Suprapubic skin (tissue), 4 donors: ENCODE data around the gene RHOD.

Source experiments
- CTCF ChIP-seq, 2 donors: fragments of 200-600 bp in 1 of 2; fragments of 450-650 bp in 1 of 2; sonication (generic) in 1 of 2; IDR thresholded peaks; one replicate each; pipeline ENCODE4 v1.5.1; 2016 to 2019; ENCODE audit warnings: antibody characterized with exemption in 2 of 2, mild to moderate bottlenecking in 1 of 2, moderate library complexity in 1 of 2
- POLR2A ChIP-seq, 2 donors: fragments of 450-650 bp; IDR thresholded peaks; one replicate each; pipeline ENCODE4 v1.6.1; 2017; ENCODE audit warnings: antibody characterized with exemption in 2 of 2, mild to moderate bottlenecking in 2 of 2, moderate library complexity in 2 of 2
- POLR2AphosphoS5 ChIP-seq, 3 donors: sonication (generic); formaldehyde crosslinking; IDR thresholded peaks; one replicate each; pipeline ENCODE4 v1.6.1; 2017; ENCODE audit warnings: antibody characterized with exemption in 3 of 3

DNA sequence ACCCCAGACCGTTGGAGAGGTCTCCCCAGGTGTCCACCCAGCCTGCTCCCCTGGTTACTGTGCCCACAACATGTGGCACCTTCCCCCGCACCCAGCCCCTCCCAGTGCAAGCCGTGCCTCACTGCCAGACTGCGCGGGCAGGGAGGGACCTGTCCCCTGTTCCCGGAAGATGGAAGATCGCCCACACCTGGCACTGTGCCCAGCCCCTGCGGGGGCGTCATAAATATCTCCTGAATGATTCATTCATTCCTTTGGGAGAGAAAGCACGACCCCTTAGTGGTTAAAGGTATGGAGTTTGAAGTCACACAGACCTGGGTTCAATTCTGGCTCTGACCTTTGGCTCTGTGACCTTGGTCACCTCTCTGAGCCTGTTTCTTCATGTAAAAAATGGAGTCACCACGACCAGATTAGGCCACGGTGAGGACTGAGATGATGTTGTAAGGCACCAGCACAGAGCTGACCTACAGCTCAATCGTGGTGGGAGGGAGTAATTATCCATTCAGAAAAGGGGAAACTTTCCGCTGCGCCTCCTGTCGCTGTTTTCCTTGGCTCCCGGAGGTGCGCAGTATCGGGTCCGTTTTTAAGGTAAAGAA lies 34.2 kb upstream of the RHOD start:
- TF ChIP-seq CTCF (IDR thresholded peaks at IDR 0.05): no peak
- no peak for TF ChIP-seq POLR2A (IDR thresholded peaks at IDR 0.05)
- TF ChIP-seq POLR2AphosphoS5 (IDR thresholded peaks at IDR 0.05): no peak
